22Rv1 (cell line): ENCODE data around the gene FXYD2.

Experiments used
- H3K27ac ChIP-seq: fragments of 450-650 bp; 2 replicates; pipeline ENCODE4 v1.5.1; 2017
- ZFX ChIP-seq: fragments of 450-650 bp; IDR thresholded peaks from 2 replicates; pipeline ENCODE4 v1.6.1; 2017; ENCODE audit warnings: antibody characterized with exemption, borderline replicate concordance
- TF ChIP-seq, protein P1 (sequence below): fragments of 450-650 bp; IDR thresholded peaks from 2 replicates; pipeline ENCODE4 v1.5.1; 2017; ENCODE audit warnings: mild to moderate bottlenecking

Gene FXYD2

DNA sequence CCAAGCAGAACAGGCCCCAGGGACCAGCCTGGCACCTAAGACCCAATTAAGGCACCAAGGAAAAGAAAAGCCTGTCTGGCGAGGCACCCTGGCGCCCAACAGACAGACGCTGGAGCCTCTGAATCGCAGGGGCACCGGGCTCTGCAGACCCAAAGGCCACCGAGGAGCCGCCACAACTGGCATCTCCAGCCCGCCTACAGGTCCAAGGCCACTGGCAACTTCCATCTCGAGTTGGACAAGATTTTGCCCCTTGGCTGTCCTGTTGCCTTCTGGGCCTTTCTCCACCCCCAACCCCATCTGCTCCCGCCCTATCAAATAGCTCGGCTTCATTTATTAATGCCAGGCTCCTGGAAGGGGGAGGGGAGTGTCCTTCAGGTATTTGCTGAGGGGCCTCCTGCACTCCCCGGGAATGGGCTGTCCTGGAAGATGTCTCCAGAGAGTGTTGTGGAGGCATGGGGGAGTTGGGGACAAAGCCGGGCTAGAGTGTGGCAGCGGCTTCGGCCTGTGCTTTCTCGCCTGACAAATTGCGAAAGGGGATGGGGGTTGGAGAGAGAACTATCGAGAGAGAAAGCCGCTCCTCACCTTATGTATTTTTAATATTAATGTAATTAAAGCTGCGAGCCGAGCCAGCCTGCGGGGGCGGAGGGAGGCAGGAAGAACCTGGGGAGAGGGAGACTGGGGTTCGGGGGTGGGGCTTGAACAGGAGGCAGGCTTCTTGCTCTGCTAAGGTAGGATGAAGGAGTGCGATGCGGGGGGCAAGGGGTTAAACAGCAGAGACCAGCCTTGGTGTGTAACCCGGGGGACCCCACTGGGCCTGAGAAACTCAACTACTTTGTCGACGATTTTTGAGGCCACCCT is 29.5 kb downstream of the FXYD2 start:
- no peak overlapping the region for H3K27ac ChIP-seq
- no peak for TF ChIP-seq ZFX
- TF ChIP-seq, protein P1, sequence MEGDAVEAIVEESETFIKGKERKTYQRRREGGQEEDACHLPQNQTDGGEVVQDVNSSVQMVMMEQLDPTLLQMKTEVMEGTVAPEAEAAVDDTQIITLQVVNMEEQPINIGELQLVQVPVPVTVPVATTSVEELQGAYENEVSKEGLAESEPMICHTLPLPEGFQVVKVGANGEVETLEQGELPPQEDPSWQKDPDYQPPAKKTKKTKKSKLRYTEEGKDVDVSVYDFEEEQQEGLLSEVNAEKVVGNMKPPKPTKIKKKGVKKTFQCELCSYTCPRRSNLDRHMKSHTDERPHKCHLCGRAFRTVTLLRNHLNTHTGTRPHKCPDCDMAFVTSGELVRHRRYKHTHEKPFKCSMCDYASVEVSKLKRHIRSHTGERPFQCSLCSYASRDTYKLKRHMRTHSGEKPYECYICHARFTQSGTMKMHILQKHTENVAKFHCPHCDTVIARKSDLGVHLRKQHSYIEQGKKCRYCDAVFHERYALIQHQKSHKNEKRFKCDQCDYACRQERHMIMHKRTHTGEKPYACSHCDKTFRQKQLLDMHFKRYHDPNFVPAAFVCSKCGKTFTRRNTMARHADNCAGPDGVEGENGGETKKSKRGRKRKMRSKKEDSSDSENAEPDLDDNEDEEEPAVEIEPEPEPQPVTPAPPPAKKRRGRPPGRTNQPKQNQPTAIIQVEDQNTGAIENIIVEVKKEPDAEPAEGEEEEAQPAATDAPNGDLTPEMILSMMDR, result no peak

GRCh38 chr11:117794135-117794534 is 30.4 kb downstream of the FXYD2 start:
- no peak for TF ChIP-seq ZFX
- TF ChIP-seq, protein P1, result no peak
- no peak overlapping the region for H3K27ac ChIP-seq

- no peak overlapping the region for H3K27ac ChIP-seq
- no peak for TF ChIP-seq ZFX
- TF ChIP-seq, protein P1, result no peak
These were observed 31.0 kb downstream of the FXYD2 start for GRCh38 chr11:117793583-117793982.

DNA sequence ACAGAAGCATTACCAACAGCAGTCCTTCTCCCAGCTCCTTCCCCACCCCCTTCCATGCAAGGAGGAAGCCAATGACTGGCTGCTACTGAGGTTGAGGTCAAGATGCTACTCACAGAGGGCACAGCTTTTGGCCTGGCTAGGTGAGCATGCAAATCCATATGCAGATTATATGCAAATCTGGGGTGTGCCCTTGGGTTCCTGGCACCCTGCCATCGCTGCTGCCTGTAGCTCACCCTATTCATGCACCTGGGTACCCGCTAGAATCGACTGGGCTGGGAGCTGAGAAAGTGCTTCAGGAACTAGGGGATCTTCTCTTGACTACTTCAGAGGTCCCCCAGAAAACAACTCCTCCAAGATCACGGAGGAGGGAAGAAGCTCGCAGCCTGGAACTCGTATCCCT is 31.6 kb downstream of the FXYD2 start:
- TF ChIP-seq, protein P1, result no peak
- no peak for TF ChIP-seq ZFX

DNA sequence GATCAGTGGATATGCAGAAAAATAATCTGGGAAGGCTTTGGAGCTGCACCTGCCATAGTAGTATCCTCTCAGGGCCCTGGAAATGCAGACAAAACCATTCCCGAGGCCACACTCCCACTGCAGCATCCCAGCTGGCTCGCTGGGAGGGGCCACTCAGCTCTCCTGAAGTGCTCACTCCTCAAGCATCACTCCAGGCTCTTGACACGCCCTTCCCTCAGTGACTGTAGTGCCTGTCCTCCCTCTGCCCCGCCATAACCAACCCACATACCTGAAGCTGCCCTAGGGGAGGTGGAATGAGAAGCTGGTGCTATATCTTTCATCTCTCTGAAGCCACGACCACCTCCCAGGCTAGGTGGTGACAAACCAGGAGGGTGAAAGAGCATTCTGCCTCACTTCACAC is 32.3 kb downstream of the FXYD2 start:
- no peak overlapping the region for H3K27ac ChIP-seq
- TF ChIP-seq, protein P1, result no peak
- TF ChIP-seq ZFX, result no peak

More for the DNA sequence above, 31.6 kb downstream of the FXYD2 start:
- no peak overlapping the region for H3K27ac ChIP-seq

DNA sequence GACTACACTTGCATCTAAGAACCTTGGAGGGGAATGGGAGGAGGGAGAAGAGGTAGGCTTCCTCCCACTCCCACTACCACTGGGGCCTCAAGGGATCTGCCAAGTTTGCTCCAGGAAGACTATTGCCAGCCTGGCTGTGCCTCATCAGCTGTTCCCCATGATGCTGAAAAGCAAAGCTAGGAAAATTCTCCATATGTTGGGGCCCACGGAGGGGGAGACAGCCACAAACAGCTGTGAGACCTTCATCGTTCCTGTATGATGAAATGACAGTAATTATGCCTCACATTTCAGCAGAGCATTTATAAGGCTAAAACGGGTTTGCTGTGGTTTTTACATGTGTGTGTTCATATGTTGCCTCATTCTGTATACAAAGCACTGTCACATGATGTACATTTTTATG is 34.3 kb downstream of the FXYD2 start:
- TF ChIP-seq, protein P1, result no peak
- no peak for TF ChIP-seq ZFX
- H3K27ac ChIP-seq, result no peak overlapping the region

DNA sequence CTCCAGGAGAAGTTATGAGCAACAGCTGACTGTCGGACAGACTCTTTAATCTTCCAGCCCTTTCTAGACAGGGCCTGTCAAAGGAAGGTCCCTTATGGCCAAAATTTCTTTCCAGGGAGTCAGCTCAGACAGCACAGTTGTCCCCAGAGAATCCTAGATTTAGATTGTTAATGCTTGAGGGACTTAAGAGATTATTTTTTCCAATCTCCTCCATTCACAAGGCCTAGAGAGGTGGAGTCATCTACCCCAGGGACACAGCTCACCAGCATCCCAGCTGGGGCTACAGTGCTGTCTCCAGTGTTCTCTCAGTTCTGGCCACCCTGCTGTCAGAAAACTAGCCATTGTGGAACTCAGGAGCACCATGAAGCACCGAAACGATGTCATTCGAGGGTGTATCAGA is 35.3 kb downstream of the FXYD2 start:
- no peak for TF ChIP-seq ZFX
- TF ChIP-seq, protein P1, result no peak
- H3K27ac ChIP-seq, result no peak overlapping the region
